ENCODE measurements around the gene PUSL1.
A peak's percentile ranks its signal among the peaks of the same experiment; 100 is the strongest.

Gene PUSL1

DNA sequence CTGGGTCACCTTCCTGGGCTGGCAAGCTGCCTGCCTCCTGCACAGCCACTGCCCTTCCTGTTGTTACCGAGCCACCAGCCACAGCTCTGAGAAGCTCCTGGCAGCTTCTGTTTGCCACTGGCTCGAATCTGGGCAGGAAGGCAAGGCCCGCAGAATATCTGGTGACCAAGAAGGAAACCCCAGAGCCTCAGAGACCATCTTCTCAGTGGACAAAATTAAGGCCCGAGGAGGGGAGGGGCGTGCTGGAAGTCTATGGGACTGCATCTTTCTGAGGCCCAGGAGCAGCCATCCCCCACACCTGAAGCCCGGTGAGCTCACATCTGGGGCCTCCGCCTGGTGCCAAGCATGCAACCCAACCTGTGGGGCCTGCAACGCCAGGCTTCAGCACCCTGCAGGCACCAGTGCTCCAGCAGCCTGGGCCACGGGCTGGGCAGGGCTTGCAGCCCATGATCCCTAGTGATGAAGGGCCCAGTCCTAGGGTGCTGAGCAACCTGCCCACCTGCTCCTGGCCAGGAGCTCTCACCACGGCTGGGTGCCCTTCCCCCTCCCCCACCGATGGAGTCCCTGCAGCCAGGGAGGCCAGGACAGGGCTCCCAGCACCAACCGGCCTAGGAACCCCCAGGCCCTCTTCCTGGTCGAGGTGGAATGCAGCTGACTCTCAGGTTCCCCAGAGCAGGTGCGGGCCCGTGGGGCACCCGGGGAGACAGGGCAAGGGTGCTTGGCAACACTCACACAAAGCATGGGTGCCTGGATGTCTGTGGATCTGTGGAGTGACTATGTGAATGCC is 17.1 kb downstream of the PUSL1 start:
- DNase-seq (ENCODE audit: low spot score), result peak; percentile 51

DNA sequence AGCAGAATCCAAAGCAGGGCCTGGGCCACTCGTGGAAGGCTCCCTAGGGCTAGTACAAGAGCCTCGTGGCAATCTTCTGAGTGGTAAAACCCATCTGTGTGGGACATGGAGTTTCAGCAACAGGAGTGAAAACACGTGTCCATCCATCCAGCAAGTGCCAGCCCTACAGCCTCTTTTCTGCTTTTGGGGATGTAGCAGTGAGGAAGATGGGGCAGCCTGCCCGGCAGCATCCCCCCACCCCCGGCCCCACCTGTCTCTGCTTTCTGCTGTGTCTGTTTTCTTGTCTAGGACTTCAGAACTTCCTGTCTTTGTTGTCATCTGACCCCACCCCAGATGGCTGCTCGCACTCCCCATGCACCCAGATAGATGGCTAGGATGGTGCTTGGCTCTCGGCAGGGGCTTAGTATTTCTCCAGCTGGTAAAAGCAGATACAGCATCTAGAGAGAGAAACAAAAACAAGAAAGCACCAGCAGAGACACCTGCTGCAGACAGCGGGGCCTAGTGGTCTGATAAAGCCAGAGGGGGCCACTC is 17.7 kb downstream of the PUSL1 start:
- DNase-seq (ENCODE audit: low spot score), result no peak

DNA sequence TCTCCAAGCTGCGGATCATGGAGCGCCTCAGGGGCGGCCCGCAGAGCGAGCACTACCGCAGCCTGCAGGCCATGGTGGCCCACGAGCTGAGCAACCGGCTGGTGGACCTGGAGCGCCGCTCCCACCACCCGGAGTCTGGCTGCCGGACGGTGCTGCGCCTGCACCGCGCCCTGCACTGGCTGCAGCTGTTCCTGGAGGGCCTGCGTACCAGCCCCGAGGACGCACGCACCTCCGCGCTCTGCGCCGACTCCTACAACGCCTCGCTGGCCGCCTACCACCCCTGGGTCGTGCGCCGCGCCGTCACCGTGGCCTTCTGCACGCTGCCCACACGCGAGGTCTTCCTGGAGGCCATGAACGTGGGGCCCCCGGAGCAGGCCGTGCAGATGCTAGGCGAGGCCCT is 18.9 kb downstream of the PUSL1 start:
- DNase-seq (ENCODE audit: low spot score), result no peak

DNA sequence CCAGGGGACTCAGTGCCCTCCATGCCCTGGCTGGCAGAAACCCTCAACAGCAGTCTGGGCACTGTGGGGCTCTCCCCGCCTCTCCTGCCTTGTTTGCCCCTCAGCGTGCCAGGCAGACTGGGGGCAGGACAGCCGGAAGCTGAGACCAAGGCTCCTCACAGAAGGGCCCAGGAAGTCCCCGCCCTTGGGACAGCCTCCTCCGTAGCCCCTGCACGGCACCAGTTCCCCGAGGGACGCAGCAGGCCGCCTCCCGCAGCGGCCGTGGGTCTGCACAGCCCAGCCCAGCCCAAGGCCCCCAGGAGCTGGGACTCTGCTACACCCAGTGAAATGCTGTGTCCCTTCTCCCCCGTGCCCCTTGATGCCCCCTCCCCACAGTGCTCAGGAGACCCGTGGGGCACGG is 19.9 kb downstream of the PUSL1 start:
- no peak for DNase-seq (ENCODE audit: low spot score)

DNA sequence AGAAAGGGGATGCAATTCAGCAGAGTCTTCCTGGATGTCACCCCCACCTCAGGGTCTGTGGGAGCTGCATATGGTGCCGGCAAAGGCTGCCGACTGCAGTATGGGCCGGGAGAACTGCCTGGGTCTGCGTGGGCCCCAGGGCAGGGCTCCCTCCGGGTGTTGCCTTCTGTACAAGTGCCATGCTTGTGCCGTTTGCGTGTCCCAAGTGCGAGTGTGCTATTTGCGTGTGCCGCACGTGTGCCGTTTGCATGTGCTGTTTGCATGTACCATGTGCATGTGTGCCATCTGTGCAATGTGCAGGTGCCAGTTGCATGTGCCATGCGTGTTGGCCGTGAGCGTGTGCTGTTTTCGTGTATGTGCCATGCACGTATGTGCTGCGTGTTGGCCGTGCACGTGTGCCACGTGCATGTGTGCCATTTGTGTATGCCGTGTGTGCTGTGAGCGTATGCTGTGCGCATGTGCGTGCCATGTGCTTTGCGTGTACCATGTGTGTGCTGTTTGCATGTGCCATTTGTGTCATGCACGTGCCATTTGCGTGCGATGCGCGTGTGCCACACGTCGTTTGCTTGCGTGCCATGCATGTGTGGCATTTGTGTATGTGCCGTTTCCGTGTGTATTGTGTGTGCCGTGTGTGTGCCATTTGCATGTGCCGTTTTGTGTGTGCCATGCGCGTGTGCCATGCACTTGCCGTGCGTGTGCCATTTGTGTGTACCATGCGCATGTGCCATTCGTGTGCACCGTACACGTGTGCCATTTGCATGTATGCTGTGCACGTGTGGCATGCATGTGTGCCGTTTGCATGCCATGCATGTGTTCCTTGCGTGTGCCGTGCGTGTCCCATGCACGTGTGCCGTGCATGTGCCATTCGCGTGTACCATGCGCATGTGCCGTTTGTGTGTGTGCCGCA is 21.2 kb downstream of the PUSL1 start:
- no peak for DNase-seq (ENCODE audit: low spot score)

- no peak for DNase-seq (ENCODE audit: low spot score)
These were observed 22.1 kb downstream of the PUSL1 start for GRCh38 chr1:1330366-1331067.

DNA sequence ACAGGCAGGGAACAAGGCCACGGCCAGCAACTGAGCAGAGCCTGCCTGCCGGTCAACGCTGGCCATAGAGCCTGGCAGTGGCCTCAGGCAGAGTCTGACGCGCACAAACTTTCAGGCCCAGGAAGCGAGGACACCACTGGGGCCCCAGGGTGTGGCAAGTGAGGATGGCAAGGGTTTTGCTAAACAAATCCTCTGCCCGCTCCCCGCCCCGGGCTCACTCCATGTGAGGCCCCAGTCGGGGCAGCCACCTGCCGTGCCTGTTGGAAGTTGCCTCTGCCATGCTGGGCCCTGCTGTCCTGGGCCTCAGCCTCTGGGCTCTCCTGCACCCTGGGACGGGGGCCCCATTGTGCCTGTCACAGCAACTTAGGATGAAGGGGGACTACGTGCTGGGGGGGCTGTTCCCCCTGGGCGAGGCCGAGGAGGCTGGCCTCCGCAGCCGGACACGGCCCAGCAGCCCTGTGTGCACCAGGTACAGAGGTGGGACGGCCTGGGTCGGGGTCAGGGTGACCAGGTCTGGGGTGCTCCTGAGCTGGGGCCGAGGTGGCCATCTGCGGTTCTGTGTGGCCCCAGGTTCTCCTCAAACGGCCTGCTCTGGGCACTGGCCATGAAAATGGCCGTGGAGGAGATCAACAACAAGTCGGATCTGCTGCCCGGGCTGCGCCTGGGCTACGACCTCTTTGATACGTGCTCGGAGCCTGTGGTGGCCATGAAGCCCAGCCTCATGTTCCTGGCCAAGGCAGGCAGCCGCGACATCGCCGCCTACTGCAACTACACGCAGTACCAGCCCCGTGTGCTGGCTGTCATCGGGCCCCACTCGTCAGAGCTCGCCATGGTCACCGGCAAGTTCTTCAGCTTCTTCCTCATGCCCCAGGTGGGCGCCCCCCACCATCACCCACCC is 22.9 kb downstream of the PUSL1 start, which contains the start of gene TAS1R3:
Gene TAS1R3, plus strand, starts transcription at position 213 of the 898 bp plus-strand sequence. Its CDS starts 66 bp downstream, at position 279.
- DNase-seq (ENCODE audit: low spot score), result no peak

- DNase-seq (ENCODE audit: low spot score), result no peak
These were observed 23.8 kb downstream of the PUSL1 start for GRCh38 chr1:1332031-1332755.

DNA sequence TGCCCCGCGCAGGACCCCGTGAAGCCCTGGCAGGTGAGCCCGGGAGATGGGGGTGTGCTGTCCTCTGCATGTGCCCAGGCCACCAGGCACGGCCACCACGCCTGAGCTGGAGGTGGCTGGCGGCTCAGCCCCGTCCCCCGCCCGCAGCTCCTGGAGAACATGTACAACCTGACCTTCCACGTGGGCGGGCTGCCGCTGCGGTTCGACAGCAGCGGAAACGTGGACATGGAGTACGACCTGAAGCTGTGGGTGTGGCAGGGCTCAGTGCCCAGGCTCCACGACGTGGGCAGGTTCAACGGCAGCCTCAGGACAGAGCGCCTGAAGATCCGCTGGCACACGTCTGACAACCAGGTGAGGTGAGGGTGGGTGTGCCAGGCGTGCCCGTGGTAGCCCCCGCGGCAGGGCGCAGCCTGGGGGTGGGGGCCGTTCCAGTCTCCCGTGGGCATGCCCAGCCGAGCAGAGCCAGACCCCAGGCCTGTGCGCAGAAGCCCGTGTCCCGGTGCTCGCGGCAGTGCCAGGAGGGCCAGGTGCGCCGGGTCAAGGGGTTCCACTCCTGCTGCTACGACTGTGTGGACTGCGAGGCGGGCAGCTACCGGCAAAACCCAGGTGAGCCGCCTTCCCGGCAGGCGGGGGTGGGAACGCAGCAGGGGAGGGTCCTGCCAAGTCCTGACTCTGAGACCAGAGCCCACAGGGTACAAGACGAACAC is 24.5 kb downstream of the PUSL1 start:
- DNase-seq (ENCODE audit: low spot score), result no peak

GRCh38 chr1:1333551-1334241 is 25.3 kb downstream of the PUSL1 start:
- no peak for DNase-seq (ENCODE audit: low spot score)

DNA sequence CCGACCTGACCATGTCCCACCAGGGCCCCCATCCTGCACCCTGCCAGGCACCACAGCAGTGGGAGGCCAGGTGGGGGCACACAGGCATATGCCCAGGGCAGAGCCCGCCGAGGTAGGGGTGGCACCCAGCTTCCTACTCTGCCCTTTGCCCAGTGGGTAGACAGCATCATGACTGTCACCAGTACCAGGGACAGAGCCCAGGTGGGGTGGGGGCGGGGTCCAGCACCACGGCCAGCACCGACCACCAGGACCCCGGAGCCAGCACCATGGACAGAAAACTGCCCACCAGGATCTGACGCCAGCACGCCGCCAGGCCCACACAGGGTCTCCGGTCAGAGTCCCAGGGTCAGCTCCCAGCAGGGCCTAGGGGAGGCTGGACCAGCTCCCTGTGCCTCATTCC is 26.4 kb downstream of the PUSL1 start:
- DNase-seq (ENCODE audit: low spot score), result no peak

- DNase-seq (ENCODE audit: low spot score), result no peak
These were observed 26.9 kb downstream of the PUSL1 start for GRCh38 chr1:1335283-1335682.

DNA sequence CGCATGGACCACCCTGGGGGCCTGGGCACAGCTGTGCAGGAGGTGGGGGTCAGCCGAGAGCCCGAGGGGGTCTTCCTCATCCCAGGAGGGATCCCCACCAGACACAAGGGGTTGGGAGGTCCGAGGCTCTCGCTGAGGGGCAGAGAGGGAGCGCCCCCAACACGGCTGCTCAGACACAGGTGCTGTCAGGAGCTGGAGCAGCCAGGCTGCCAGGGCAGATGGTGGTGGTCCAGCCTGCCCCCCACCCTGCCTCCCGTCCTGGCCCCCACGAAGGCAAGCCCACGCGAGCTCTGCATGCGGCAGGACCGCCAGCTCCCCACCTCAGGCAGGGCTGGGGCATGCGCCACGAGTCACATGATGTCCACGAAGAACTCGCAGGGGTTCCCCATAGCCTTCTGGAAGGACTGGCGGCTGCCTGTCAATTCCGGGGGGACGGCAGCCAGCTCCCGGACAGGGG is 27.4 kb downstream of the PUSL1 start:
- no peak for DNase-seq (ENCODE audit: low spot score)

- DNase-seq (ENCODE audit: low spot score), result no peak
These were observed 28.0 kb downstream of the PUSL1 start for GRCh38 chr1:1336446-1336845.

DNA sequence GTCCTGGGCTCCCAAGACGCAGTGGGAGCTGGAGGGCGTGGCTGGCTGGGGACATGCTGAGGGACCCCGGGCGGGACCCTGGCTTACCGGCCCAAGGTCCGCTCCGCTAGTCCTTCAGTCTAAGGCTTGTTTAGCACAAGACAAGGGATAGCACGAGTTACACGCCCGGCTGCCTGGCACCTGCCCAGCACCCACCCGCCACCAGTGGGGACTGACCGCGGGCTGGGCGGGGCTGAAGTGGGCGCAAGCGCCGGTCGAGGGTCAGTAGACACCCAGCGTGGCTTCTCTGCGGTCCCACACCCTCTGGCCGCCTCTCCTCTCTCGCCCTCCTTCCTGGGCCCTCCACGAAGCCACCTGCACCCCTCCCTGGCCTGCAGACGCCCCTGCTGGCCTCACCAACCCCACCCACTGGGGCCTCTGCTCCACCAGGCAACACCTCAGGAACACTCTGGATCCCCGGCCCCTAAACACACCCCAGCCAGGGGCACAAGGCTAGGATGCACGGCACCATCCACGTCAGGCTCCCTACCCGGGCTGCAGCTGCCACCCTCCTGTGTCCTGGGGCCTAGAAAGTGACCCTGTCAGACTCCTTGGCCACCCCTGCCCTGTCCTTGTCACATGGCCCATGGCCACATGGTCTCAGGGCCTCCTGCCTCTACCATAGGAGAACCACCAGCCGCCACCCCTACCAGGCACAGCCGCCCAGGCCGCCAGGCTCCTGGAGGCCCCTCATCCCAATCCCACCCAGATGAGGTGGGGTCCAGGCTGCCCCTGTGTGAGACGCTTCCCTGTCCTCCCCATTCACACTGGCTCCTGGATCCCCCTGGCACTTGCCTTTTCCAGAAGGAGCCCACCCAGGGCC is 28.8 kb downstream of the PUSL1 start:
- no peak for DNase-seq (ENCODE audit: low spot score)

GRCh38 chr1:1337793-1338147 is 29.4 kb downstream of the PUSL1 start:
- no peak for DNase-seq (ENCODE audit: low spot score)

GRCh38 chr1:1338278-1338677 is 29.9 kb downstream of the PUSL1 start:
- DNase-seq (ENCODE audit: low spot score), result no peak

DNA sequence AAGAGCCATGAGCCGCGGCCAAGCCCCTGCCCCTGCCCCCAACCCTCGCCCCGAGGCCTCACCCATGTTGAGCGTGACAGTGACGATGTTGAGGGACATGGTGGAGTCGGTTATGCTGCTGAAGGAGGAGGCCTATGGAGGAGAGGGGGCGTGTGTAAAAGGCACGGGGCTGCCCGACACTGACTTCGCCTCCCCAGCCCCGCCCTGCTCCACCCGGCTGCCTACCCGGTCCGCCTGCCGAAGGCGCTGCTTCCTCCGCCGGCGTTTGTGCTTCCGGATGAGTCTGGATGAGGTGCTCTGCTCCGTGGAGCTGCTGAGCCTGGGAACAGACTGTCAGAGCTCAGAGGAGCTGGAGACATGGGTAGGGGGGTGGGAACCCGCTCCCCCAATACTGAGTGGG is 31.8 kb downstream of the PUSL1 start:
- DNase-seq (ENCODE audit: low spot score), result no peak

Measured in kidney tubule cell (primary cell).